ENCODE data around the gene ALAD.
"Not testable (repeated sequence)": the region's sequence is repeated elsewhere in the genome, so short reads cannot be mapped to it uniquely, and the experiment has no call there.

ALAD gene

DNA sequence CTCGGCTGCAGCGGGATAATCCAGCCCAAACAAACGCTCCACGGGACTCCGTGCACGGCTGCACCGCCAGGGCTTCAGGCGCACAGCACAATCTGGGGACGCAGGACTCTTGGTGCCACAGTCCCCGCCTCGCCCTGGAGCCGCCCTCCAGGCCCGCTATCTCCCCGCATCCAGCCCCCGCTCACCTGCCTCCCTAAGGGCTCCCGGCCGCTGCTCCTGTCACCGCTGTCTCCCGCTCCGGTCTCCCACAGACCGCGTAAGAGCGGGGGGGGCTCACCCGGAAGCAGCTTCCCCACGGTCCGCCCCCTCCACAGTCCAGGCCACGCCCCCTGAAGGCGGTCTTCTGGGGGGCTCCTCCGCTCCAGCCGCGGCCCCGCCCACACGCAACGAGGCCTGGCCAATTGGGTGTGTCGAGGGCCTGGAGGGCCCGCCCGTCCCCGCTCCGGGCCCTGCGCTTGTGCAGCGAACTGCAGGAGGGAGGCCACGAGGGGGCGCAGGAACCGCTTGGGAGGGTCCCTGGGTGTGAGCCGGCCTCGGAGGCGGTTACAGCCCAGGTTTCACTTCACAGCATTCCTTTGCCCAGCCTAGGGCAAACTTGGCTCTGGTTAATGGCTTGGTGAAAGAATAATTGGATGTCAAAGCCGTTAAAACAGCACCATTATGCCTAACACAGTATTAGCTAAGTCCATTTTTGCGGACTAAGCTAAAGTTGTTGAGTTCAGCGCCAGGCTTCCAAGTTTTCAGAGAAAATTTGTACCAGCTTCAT, at the start of gene ALAD:
Gene ALAD (minus strand): TSS at position 258 of the 766 bp plus-strand sequence. CDS start 7,725 bp downstream, outside the sequence.
- H3K36me3 Mint-ChIP-seq, result peaks cover 1 to 6% of the 10 kb centered on the region in 2 donors
- H3K27me3 Mint-ChIP-seq, result no peaks in the 10 kb centered on the region
- H3K4me1 Mint-ChIP-seq, result peaks cover 19 to 38% of the 10 kb centered on the region in 2 donors
- ATAC-seq (replicated peaks) (peak; percentile 99), DNase-seq (peak; percentile 99)
- peak within 1 kb of the TSS; percentile 93 for H3K27ac Mint-ChIP-seq
- no peaks in the 10 kb centered on the region for H3K9me3 Mint-ChIP-seq
- peak within 1 kb of the TSS; percentile 89 to 98 for H3K4me3 Mint-ChIP-seq

DNA sequence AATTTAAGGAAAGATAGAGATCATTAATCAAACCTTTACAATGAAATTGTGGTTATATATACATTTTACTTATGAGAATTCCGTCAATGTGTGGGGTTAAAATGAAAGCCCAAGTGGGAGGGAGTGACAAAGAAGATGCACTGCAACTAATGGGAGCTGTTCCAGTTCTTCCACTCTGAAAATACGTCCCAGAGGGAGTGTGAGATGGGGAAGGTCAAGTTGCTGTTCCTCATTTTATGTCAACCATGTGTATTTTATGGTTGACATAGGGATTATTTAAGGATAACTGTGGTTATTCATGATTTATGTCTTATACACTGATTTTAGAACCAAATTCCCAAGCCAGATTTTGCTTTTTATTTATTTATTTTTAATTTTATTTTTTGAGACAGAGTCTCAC, 48.3 kb upstream of the ALAD start:
- no peak overlapping the region for H3K27ac Mint-ChIP-seq
- H3K4me3 Mint-ChIP-seq, result no peak overlapping the region
- no peaks in the 10 kb centered on the region for H3K27me3 Mint-ChIP-seq
- no peaks in the 10 kb centered on the region for H3K9me3 Mint-ChIP-seq
- DNase-seq, result no peak
- H3K4me1 Mint-ChIP-seq, result no peaks in the 10 kb centered on the region
- no peaks in the 10 kb centered on the region for H3K36me3 Mint-ChIP-seq
- no peak for ATAC-seq (replicated peaks)

GRCh38 chr9:113446323-113446740, 45.2 kb upstream of the ALAD start:
- H3K36me3 Mint-ChIP-seq, result no peaks in the 10 kb centered on the region

DNA sequence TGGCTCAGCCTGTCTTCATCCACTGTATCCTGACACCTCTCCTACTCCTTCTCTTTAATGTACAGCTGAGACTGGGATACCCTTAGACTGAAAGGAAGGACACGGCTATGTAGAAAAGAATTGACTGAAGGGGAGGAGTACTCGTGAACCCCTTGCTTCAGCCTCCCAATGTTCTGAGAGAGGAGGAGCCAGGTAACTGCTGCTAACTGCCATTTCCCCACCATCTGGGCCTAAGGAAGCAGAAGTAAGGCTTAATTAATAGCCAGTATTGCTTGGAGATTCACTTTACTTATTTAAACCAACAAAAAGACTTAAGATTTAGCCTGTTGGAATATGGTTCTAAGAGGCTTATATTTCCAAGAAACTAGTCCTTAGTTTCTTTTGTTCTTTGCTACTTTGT, 43.7 kb upstream of the ALAD start:
- no peak overlapping the region for H3K27ac Mint-ChIP-seq
- no peaks in the 10 kb centered on the region for H3K27me3 Mint-ChIP-seq
- DNase-seq, result no peak
- H3K36me3 Mint-ChIP-seq, result no peaks in the 10 kb centered on the region
- no peaks in the 10 kb centered on the region for H3K4me1 Mint-ChIP-seq
- H3K9me3 Mint-ChIP-seq, result no peaks in the 10 kb centered on the region
- no peak for ATAC-seq (replicated peaks)
- no peak overlapping the region for H3K4me3 Mint-ChIP-seq

More at GRCh38 chr9:113446323-113446740, 45.2 kb upstream of the ALAD start:
- DNase-seq, result no peak
- no peaks in the 10 kb centered on the region for H3K9me3 Mint-ChIP-seq
- peak; percentile 51 to 52 for ATAC-seq (replicated peaks)
- H3K27ac Mint-ChIP-seq, result no peak overlapping the region
- H3K4me1 Mint-ChIP-seq, result no peaks in the 10 kb centered on the region
- H3K27me3 Mint-ChIP-seq, result no peaks in the 10 kb centered on the region
- no peak overlapping the region for H3K4me3 Mint-ChIP-seq

GRCh38 chr9:113437716-113438115, 36.6 kb upstream of the ALAD start:
- H3K4me1 Mint-ChIP-seq; H3K9me3 Mint-ChIP-seq; DNase-seq; H3K4me3 Mint-ChIP-seq; H3K27me3 Mint-ChIP-seq; H3K27ac Mint-ChIP-seq; H3K36me3 Mint-ChIP-seq; ATAC-seq (replicated peaks): not testable (repeated sequence)

- H3K27ac Mint-ChIP-seq, result no peak overlapping the region
- ATAC-seq (replicated peaks) (no peak), DNase-seq (no peak)
- H3K4me1 Mint-ChIP-seq, result no peaks in the 10 kb centered on the region
- H3K36me3 Mint-ChIP-seq, result peaks cover 0 to 1% of the 10 kb centered on the region in 2 donors
- no peaks in the 10 kb centered on the region for H3K27me3 Mint-ChIP-seq
- no peak overlapping the region for H3K4me3 Mint-ChIP-seq
- H3K9me3 Mint-ChIP-seq, result peaks cover 0 to 1% of the 10 kb centered on the region in 2 donors
Observed at GRCh38 chr9:113436728-113437515, 35.8 kb upstream of the ALAD start.

- no peaks in the 10 kb centered on the region for H3K4me1 Mint-ChIP-seq
- H3K36me3 Mint-ChIP-seq, result peaks cover 0 to 1% of the 10 kb centered on the region in 2 donors
- H3K27me3 Mint-ChIP-seq, result peaks cover 0 to 4% of the 10 kb centered on the region in 2 donors
- peaks cover 0 to 1% of the 10 kb centered on the region in 2 donors for H3K9me3 Mint-ChIP-seq
- no peak overlapping the region for H3K27ac Mint-ChIP-seq
- ATAC-seq (replicated peaks), result no peak
- H3K4me3 Mint-ChIP-seq, result no peak overlapping the region
- DNase-seq, result no peak
Observed at GRCh38 chr9:113431191-113431590, 30.1 kb upstream of the ALAD start.

- Mint-ChIP-seq H3K36me3 (no peaks in the 10 kb centered on the region), H3K27me3 (peaks cover 10 to 12% of the 10 kb centered on the region in 2 donors), H3K4me1 (no peaks in the 10 kb centered on the region), H3K4me3 (no peak overlapping the region), H3K27ac (no peak overlapping the region), H3K9me3 (no peaks in the 10 kb centered on the region)
- DNase-seq, result no peak
- ATAC-seq (replicated peaks), result peak in 1 of 2 donors; percentile 21
Observed at GRCh38 chr9:113428062-113428615, 27.1 kb upstream of the ALAD start.

DNA sequence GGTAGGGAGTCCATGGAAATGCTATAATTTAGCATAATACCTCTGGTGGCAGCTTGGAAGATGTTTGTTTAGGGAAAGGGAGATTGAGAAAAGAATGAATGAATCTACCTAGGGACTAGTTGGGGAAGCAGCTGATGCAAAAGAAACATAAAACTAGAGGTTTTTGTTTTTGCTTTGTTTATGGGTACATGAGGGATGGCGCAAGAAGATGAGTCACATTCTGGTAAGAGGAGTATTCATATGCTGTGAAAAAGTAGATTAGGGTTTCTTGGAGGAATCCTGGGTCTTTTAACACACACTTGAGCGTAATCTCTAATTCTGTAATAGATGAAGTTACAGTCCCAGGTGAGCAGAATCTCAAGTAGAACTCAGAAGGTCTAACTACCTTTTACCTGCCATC, 26.5 kb upstream of the ALAD start:
- ATAC-seq (replicated peaks) (no peak), DNase-seq (no peak)
- Mint-ChIP-seq H3K4me3 (no peak overlapping the region), H3K36me3 (no peaks in the 10 kb centered on the region), H3K27ac (no peak overlapping the region), H3K4me1 (no peaks in the 10 kb centered on the region), H3K27me3 (peaks cover 10 to 12% of the 10 kb centered on the region in 2 donors), H3K9me3 (no peaks in the 10 kb centered on the region)

DNA sequence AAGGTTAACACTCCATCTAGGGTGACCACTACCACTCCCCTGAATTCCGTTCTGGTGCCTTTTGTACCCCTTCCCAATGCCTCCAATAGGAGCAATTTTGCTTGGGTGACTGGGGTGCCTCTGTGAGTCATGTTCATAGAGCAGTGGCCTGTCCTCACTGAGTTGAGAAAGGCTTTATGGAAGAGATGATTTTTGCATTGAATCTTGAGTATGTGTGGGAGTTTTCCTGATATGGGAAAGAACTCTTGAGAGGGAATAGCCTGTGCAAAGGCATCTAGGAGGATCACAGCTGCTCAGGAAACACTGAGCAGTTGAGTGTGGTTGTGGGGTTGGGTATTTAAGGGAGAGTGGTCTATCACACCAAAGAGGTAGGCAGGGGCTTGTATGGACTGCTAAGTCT, 25.6 kb upstream of the ALAD start:
- no peaks in the 10 kb centered on the region for H3K4me1 Mint-ChIP-seq
- no peaks in the 10 kb centered on the region for H3K36me3 Mint-ChIP-seq
- no peak overlapping the region for H3K4me3 Mint-ChIP-seq
- ATAC-seq (replicated peaks) (no peak), DNase-seq (no peak)
- H3K27me3 Mint-ChIP-seq, result peaks cover 10 to 12% of the 10 kb centered on the region in 2 donors
- no peak overlapping the region for H3K27ac Mint-ChIP-seq
- H3K9me3 Mint-ChIP-seq, result no peaks in the 10 kb centered on the region

DNA sequence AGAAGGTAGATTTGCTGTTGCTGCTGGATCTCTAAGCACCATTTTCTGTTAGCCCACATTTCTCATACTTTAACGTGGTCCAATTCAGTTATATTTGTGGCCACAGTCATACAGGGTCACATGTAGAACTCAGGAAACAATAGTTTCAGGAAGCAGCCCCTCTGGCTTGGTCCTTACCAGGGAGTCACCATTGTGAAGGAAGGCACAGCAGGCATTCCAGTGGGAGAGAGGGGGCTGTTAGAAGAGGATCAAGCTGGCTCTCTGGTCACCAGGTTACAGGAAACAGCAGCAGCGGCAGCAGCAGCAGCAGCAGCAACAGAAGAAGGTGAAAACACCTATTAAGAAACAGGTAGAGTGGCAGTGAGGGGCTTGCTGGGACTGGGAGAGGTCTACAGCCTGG, 24.0 kb upstream of the ALAD start:
- no peak for ATAC-seq (replicated peaks)
- no peaks in the 10 kb centered on the region for H3K9me3 Mint-ChIP-seq
- peak overlapping the region; percentile 1 for H3K27ac Mint-ChIP-seq
- no peak overlapping the region for H3K4me3 Mint-ChIP-seq
- no peaks in the 10 kb centered on the region for H3K36me3 Mint-ChIP-seq
- peaks cover 10 to 12% of the 10 kb centered on the region in 2 donors for H3K27me3 Mint-ChIP-seq
- no peaks in the 10 kb centered on the region for H3K4me1 Mint-ChIP-seq
- DNase-seq, result no peak

- Mint-ChIP-seq H3K27ac (no peak overlapping the region), H3K27me3 (peaks cover 9 to 12% of the 10 kb centered on the region in 2 donors), H3K9me3 (no peaks in the 10 kb centered on the region), H3K36me3 (no peaks in the 10 kb centered on the region), H3K4me3 (no peak overlapping the region), H3K4me1 (no peaks in the 10 kb centered on the region)
- ATAC-seq (replicated peaks) (no peak), DNase-seq (no peak)
Observed at GRCh38 chr9:113421726-113422125, 20.6 kb upstream of the ALAD start.

DNA sequence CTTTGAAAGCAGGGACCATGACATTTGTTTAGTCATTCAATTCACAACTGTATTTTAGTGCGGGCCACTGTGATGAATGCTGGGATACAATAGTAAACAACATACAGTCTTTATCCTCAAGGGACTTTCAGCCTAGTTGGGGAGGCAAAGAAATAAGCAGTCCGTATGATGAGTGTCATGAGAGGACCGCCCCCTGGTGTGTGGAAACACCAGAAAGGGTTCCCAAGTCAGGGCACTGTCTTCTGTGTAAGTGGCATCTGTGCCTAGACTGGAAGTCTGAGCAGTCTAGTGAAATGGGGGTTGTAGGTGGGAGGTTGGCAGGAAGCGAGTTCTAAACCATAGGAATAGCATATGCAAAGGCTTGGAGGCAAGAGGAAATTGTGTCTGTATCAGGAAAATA, 16.3 kb upstream of the ALAD start:
- no peaks in the 10 kb centered on the region for H3K36me3 Mint-ChIP-seq
- no peaks in the 10 kb centered on the region for H3K4me1 Mint-ChIP-seq
- H3K4me3 Mint-ChIP-seq, result no peak overlapping the region
- no peaks in the 10 kb centered on the region for H3K27me3 Mint-ChIP-seq
- H3K27ac Mint-ChIP-seq, result no peak overlapping the region
- no peaks in the 10 kb centered on the region for H3K9me3 Mint-ChIP-seq
- ATAC-seq (replicated peaks) (no peak), DNase-seq (no peak)

- Mint-ChIP-seq H3K27ac (no peak overlapping the region), H3K4me1 (no peaks in the 10 kb centered on the region), H3K4me3 (no peak overlapping the region), H3K27me3 (no peaks in the 10 kb centered on the region), H3K9me3 (no peaks in the 10 kb centered on the region), H3K36me3 (no peaks in the 10 kb centered on the region)
- ATAC-seq (replicated peaks) (peak; percentile 99), DNase-seq (peak; percentile 60)
Observed at GRCh38 chr9:113416149-113416721, 15.2 kb upstream of the ALAD start.

Data from stimulated activated naive B cell treated with anti-CD40 and anti-IgM and Interleukin-4, amounts not matched to agents 10 μg/mL and 1 μg/mL and 100 μg/mL, for 72 hours (primary cell).